ENCODE measurements around the gene COA3. TPM values are rescaled to one million over a fixed set of nuclear protein-coding genes. Genes with fewer than 3 reads are reported as not detected.
"Not testable (repeated sequence)": the region's sequence is repeated elsewhere in the genome, so short reads cannot be mapped to it uniquely, and the experiment has no call there.

COA3 gene
- total RNA-seq, 1 donor from 2014 or later: 59.8 TPM

GRCh38 chr17:42772945-42773289, 25.6 kb downstream of the COA3 start:
- no peak for DNase-seq (ENCODE audit: low read depth)
- no peaks in the 10 kb centered on the region for H3K27me3 ChIP-seq (ENCODE audit: control insufficient read depth, insufficient read depth, low read length)
- H3K36me3 ChIP-seq (ENCODE audit: control insufficient read depth, insufficient read depth, low read length): peaks cover 8% of the 10 kb centered on the region
- TF ChIP-seq, protein P1, sequence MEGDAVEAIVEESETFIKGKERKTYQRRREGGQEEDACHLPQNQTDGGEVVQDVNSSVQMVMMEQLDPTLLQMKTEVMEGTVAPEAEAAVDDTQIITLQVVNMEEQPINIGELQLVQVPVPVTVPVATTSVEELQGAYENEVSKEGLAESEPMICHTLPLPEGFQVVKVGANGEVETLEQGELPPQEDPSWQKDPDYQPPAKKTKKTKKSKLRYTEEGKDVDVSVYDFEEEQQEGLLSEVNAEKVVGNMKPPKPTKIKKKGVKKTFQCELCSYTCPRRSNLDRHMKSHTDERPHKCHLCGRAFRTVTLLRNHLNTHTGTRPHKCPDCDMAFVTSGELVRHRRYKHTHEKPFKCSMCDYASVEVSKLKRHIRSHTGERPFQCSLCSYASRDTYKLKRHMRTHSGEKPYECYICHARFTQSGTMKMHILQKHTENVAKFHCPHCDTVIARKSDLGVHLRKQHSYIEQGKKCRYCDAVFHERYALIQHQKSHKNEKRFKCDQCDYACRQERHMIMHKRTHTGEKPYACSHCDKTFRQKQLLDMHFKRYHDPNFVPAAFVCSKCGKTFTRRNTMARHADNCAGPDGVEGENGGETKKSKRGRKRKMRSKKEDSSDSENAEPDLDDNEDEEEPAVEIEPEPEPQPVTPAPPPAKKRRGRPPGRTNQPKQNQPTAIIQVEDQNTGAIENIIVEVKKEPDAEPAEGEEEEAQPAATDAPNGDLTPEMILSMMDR (IDR thresholded peaks at IDR 0.05; ENCODE audit: insufficient read depth, low read length, severe bottlenecking): no peak
- no peak for FAIRE-seq
- H3K4me3 ChIP-seq (ENCODE audit: low read depth, low read length): peak overlapping the region; percentile 72

DNA sequence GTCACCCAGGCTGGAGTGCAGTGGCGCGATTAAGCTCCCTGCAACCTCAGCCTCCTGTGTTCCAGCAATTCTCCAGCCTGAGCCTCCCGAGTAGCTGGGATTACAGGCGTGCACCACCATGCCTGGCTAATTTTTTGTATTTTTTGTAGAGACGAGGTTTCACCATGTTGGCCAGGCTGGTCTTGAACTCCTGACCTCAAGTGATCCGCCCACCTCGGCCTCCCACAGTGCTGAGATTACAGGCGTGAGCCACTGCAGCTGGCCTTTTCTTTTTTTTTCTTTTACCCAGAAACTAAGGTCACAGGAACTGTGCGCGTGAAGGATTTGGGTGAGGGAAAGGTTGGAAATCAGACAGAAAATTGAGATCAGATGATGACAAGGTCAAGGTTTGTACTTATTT, 28.5 kb downstream of the COA3 start:
- not testable (repeated sequence) for FAIRE-seq; H3K4me3 ChIP-seq (ENCODE audit: low read depth, low read length); H3K36me3 ChIP-seq (ENCODE audit: control insufficient read depth, insufficient read depth, low read length); H3K27me3 ChIP-seq (ENCODE audit: control insufficient read depth, insufficient read depth, low read length); DNase-seq (ENCODE audit: low read depth)

DNA sequence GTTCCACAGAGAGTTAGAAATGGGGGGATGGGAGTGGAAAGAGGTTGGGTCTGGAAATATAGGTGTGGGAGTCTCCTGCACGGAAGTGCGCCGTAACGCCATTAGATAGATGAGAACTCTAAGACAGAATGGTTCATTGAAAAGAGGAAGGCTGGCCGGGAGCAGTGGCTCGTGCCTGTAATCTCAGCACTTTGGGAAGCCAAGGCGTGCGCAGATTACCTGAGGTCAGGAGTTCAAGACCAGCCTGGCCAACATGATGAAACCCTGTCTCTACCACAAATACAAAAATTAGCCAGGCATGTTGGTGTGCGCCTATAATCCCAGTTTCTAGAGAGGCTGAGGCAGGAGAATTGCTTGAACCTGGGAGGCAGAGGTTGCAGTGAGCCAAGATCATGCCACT, 30.5 kb downstream of the COA3 start:
- H3K27me3 ChIP-seq (ENCODE audit: control insufficient read depth, insufficient read depth, low read length); DNase-seq (ENCODE audit: low read depth); FAIRE-seq; H3K36me3 ChIP-seq (ENCODE audit: control insufficient read depth, insufficient read depth, low read length); H3K4me3 ChIP-seq (ENCODE audit: low read depth, low read length): not testable (repeated sequence)

DNA sequence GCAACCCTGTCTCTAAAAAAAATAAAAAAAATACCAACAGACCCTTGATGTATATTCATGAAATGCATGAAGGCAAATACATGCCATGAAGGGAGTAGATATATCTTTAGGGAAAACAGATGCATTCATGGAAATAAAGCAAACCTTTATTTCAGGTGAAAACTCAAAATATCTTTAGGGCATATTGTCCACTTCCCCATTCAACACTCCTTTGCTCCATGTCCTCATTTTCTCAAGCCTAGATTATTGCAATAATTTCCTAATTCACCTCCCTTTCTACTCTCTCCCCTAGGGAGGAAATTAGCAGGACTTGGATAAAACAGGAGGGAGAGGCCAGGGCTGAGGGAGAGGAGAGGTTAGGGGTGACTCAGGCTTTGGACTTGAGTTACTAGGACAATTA, 31.0 kb downstream of the COA3 start:
- Histone ChIP-seq H3K36me3 (ENCODE audit: control insufficient read depth, insufficient read depth, low read length) (no peaks in the 10 kb centered on the region), H3K27me3 (ENCODE audit: control insufficient read depth, insufficient read depth, low read length) (no peaks in the 10 kb centered on the region), H3K4me3 (ENCODE audit: low read depth, low read length) (no peak overlapping the region)
- FAIRE-seq (no peak), DNase-seq (ENCODE audit: low read depth) (no peak)
- TF ChIP-seq, protein P1 (IDR thresholded peaks at IDR 0.05; ENCODE audit: insufficient read depth, low read length, severe bottlenecking): no peak

DNA sequence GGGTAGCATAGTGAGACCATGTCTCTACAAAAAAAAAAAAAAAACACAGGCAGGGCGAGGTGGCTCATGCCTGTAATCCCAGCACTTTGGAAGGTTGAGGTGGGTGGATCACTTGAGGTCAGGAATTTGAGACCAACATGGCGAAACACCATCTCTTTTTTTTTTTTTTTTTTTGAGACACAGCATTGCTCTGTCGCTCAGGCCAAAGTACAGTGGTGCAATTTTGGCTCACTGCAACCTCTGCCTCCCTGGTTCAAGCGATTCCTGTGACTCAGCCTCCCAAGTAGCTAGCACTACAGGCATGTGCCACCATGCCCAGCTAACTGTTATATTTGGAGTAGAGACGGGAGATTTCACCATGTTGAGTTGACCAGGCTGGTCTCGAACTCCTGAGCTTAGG, 32.4 kb downstream of the COA3 start:
- TF ChIP-seq, protein P1 (IDR thresholded peaks at IDR 0.05; ENCODE audit: insufficient read depth, low read length, severe bottlenecking): no peak
- Histone ChIP-seq H3K36me3 (ENCODE audit: control insufficient read depth, insufficient read depth, low read length) (no peaks in the 10 kb centered on the region), H3K4me3 (ENCODE audit: low read depth, low read length) (no peak overlapping the region), H3K27me3 (ENCODE audit: control insufficient read depth, insufficient read depth, low read length) (peaks cover 8% of the 10 kb centered on the region)
- peak; percentile 68 for DNase-seq (ENCODE audit: low read depth)
- FAIRE-seq: peak; percentile 28

DNA sequence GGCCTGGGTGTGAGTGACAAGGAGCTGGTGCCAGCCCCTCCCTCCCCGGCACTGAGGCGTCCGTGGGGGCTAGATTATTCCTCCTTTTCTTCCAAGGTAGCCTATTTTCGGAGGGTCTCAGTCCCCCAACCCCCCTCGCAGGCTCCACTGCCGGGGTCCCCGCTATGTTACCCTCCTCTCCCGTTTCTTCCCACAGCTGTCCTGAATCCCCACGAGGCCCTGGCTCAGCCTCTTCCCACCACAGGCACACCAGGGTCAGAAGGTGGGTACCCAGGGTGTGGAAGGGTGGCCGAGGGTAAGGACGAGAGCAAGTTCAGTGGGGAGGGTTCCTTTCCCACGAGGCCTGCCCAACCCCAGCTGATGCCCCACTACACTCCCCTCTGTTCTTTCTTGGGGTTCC, 36.9 kb downstream of the COA3 start:
- TF ChIP-seq, protein P1 (IDR thresholded peaks at IDR 0.05; ENCODE audit: insufficient read depth, low read length, severe bottlenecking): no peak
- Histone ChIP-seq H3K27me3 (ENCODE audit: control insufficient read depth, insufficient read depth, low read length) (peaks cover 20% of the 10 kb centered on the region), H3K36me3 (ENCODE audit: control insufficient read depth, insufficient read depth, low read length) (no peaks in the 10 kb centered on the region), H3K4me3 (ENCODE audit: low read depth, low read length) (peak overlapping the region; percentile 24)
- DNase-seq (ENCODE audit: low read depth) (no peak), FAIRE-seq (no peak)

GRCh38 chr17:42760652-42761581, 37.6 kb downstream of the COA3 start, which contains the start of gene RAMP2:
Gene RAMP2 (plus strand): TSS chr17:42761227. CDS start chr17:42761262, 35 bp downstream.
- no peak for DNase-seq (ENCODE audit: low read depth)
- no peak for FAIRE-seq

More at GRCh38 chr17:42760652-42761581, 37.6 kb downstream of the COA3 start, which contains the start of gene RAMP2:
- Histone ChIP-seq H3K27me3 (ENCODE audit: control insufficient read depth, insufficient read depth, low read length) (peaks cover 20% of the 10 kb centered on the region), H3K4me3 (ENCODE audit: low read depth, low read length) (peak within 1 kb of the TSS; percentile 24), H3K36me3 (ENCODE audit: control insufficient read depth, insufficient read depth, low read length) (no peaks in the 10 kb centered on the region)
- TF ChIP-seq, protein P1 (IDR thresholded peaks at IDR 0.05; ENCODE audit: insufficient read depth, low read length, severe bottlenecking): no peak
